RWPE2 (cell line): ENCODE measurements around the gene DDX27.

Experiments used
- ATAC-seq: fragments of 200-7000 bp; cut with Tn5 transposase; 3 replicates; pipeline ENCODE4 v1.9.1; 2021; ENCODE audit warnings: low read depth
- DNase-seq: peaks from one replicate; pipeline ENCODE4 v3.0.0-alpha.2; 2020; ENCODE audit warnings: low spot score
- H3K27ac ChIP-seq: fragments of 450-650 bp; 2 replicates; pipeline ENCODE4 v1.5.1; 2017; ENCODE audit warnings: mild to moderate bottlenecking; ENCODE audit not compliant: poor library complexity, severe bottlenecking
- H3K27me3 ChIP-seq: fragments of 250-450 bp; sonication (Bioruptor Pico); 2 replicates; pipeline ENCODE4 v1.5.1; 2021; ENCODE audit warnings: mild to moderate bottlenecking, moderate library complexity; ENCODE audit not compliant: insufficient read depth, poor library complexity, severe bottlenecking
- H3K36me3 ChIP-seq: fragments of 250-450 bp; sonication (Bioruptor Pico); 2 replicates; pipeline ENCODE4 v1.5.1; 2020; ENCODE audit warnings: low read depth, mild to moderate bottlenecking, moderate library complexity
- H3K4me1 ChIP-seq: fragments of 250-450 bp; sonication (Bioruptor Pico); 2 replicates; pipeline ENCODE4 v1.5.1; 2021; ENCODE audit warnings: mild to moderate bottlenecking, moderate library complexity; ENCODE audit not compliant: insufficient read depth, poor library complexity, severe bottlenecking
- H3K4me3 ChIP-seq: fragments of 250-450 bp; sonication (Bioruptor Pico); 2 replicates; pipeline ENCODE4 v1.5.1; 2021; ENCODE audit warnings: mild to moderate bottlenecking, moderate library complexity; ENCODE audit not compliant: severe bottlenecking
- H3K9me3 ChIP-seq: fragments of 250-450 bp; sonication (Bioruptor Pico); 2 replicates; pipeline ENCODE4 v1.5.1; 2021; ENCODE audit warnings: mild to moderate bottlenecking, moderate library complexity; ENCODE audit not compliant: severe bottlenecking
- CTCF ChIP-seq: fragments of 450-650 bp; IDR thresholded peaks from one replicate; pipeline ENCODE4 v1.5.1; 2017; ENCODE audit warnings: mild to moderate bottlenecking, moderate library complexity; ENCODE audit not compliant: poor library complexity, severe bottlenecking

The DDX27 gene

GRCh38 chr20:49247792-49248191 is 28.6 kb downstream of the DDX27 start:
- ATAC-seq (no peak), DNase-seq (no peak)
- no peaks in the 10 kb centered on the region for H3K9me3 ChIP-seq
- H3K4me1 ChIP-seq, result no peaks in the 10 kb centered on the region
- no peak for TF ChIP-seq CTCF
- no peak overlapping the region for H3K4me3 ChIP-seq
- no peak overlapping the region for H3K27ac ChIP-seq
- no peaks in the 10 kb centered on the region for H3K27me3 ChIP-seq
- peaks cover 99% of the 10 kb centered on the region for H3K36me3 ChIP-seq

GRCh38 chr20:49248301-49248700 is 29.1 kb downstream of the DDX27 start:
- no peaks in the 10 kb centered on the region for H3K4me1 ChIP-seq
- TF ChIP-seq CTCF, result no peak
- no peaks in the 10 kb centered on the region for H3K27me3 ChIP-seq
- H3K27ac ChIP-seq, result no peak overlapping the region
- no peak for ATAC-seq
- H3K9me3 ChIP-seq, result no peaks in the 10 kb centered on the region
- DNase-seq, result no peak
- H3K36me3 ChIP-seq, result peaks cover 99% of the 10 kb centered on the region
- H3K4me3 ChIP-seq, result no peak overlapping the region

- Histone ChIP-seq H3K27me3 (no peaks in the 10 kb centered on the region), H3K4me3 (no peak overlapping the region), H3K9me3 (no peaks in the 10 kb centered on the region), H3K27ac (no peak overlapping the region), H3K36me3 (peaks cover 99% of the 10 kb centered on the region), H3K4me1 (no peaks in the 10 kb centered on the region)
- ATAC-seq (no peak; the same call in 2 of the 3 replicates), DNase-seq (peak; percentile 74)
- TF ChIP-seq CTCF, result no peak
These were observed 29.9 kb downstream of the DDX27 start for GRCh38 chr20:49248879-49249665.

- no peak overlapping the region for H3K27ac ChIP-seq
- TF ChIP-seq CTCF, result no peak
- H3K27me3 ChIP-seq, result no peaks in the 10 kb centered on the region
- DNase-seq, result peak; percentile 34
- peaks cover 99% of the 10 kb centered on the region for H3K36me3 ChIP-seq
- no peaks in the 10 kb centered on the region for H3K4me1 ChIP-seq
- no peak for ATAC-seq
- H3K9me3 ChIP-seq, result no peaks in the 10 kb centered on the region
- H3K4me3 ChIP-seq, result no peak overlapping the region
These were observed 33.5 kb downstream of the DDX27 start for GRCh38 chr20:49252556-49253350.

- DNase-seq, result peak; percentile 69
- Histone ChIP-seq H3K4me3 (no peak overlapping the region), H3K36me3 (peaks cover 99% of the 10 kb centered on the region), H3K27me3 (no peaks in the 10 kb centered on the region), H3K9me3 (no peaks in the 10 kb centered on the region), H3K27ac (no peak overlapping the region), H3K4me1 (no peaks in the 10 kb centered on the region)
- no peak for ATAC-seq
- TF ChIP-seq CTCF, result no peak
These were observed 37.0 kb downstream of the DDX27 start for GRCh38 chr20:49256261-49256660.
